Gastrocnemius medialis (tissue), 4 donors: ENCODE results near the gene MX2.

ENCODE experiments used
- CTCF ChIP-seq, 5 experiments: fragments of 450-650 bp in 3 of 5; fragments of 200-600 bp in 2 of 5; sonication (generic) in 2 of 5; IDR thresholded peaks in 4 of 5; conservative IDR thresholded peaks in 1 of 5; 1 replicate in 4 of 5; 2 replicates in 1 of 5; pipeline ENCODE4 v1.5.1; 2016 to 2019; ENCODE audit warnings: antibody characterized with exemption in 5 of 5, mild to moderate bottlenecking in 3 of 5, moderate library complexity in 3 of 5
- POLR2A ChIP-seq, 2 donors: fragments of 450-650 bp; IDR thresholded peaks; one replicate each; pipeline ENCODE4 v1.6.1; 2017; ENCODE audit warnings: antibody characterized with exemption in 2 of 2, mild to moderate bottlenecking in 2 of 2, moderate library complexity in 2 of 2

DNA sequence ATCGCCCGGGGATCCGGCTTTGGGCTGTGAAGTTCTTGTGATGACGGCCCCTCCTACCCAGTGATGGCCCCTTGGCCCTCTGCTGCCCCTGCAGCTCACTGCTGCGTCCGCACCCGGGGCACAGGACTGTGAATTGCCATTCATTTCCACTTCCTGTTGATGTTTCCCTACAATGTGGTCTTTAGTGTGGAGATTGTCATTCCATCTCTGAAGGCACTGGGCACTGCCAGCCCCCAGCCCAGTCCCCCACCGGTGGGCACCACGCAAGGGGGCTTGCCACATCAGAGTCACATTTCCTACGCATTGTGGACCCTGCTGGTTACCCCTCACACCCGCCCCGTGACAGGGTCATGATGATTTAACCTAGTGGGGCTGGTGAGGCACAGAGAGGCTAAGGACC is 2.5 kb upstream of the MX2 start:
- TF ChIP-seq POLR2A (IDR thresholded peaks at IDR 0.05) (no peak), CTCF (IDR thresholded peaks at IDR 0.05 in 4 of 5, conservative IDR thresholded peaks at IDR 0.05 in 1 of 5) (no peak)
